ENCODE data around the gene ZNF680. TPM values are rescaled to one million over a fixed set of nuclear protein-coding genes. Genes with fewer than 3 reads are reported as not detected.
A peak's percentile ranks its signal among the peaks of the same experiment; 100 is the strongest.

Gene ZNF680
- total RNA-seq, 1 donor from 2014 or later = 9.1 TPM

DNA sequence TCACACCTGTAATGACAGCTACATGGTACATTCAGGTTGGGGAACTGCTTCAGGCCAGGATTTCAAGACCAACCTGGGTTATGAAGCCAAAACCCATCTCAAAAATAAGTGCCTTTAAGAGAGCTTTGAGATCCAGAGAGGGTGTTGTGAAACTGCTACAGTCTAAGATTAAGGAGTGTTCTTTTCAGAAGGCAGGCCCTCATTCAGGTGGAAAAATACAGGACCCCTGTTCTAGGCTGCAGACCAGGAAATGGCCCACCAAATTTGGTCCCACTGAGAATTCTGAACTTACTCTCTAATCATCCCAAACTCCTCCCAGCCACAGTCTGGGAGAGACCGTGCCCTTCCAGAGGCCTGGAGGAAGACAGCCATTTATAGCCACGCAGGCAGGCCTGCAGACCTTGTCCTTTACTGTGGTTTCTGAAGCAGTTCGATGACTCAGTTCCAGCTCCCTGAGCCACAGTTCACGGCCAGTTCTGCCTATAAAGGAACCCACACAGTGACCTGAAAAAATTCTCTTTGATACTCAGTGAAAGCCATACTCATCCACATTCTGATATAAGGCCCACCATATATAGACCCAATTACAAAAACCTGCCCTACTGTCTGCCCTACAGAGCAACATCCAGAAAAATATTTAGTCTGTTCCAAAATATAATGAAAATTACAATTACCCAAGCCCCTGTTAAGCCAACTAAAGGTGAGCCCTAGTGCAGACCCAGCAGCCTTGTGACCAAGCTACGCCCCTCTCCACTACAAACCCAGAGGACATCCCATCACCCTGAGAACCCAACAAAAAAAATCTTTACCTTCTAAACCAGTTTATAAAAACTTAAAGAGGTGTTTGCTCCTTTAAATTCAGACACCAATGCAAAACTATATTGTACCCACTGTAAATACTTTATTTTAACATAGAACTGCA lies 21.2 kb downstream of the ZNF680 start:
- peaks cover 12% of the 10 kb centered on the region for H3K36me3 Mint-ChIP-seq (ENCODE audit: unreplicated experiment)
- H3K4me3 Mint-ChIP-seq (ENCODE audit: unreplicated experiment) = no peak overlapping the region
- no peaks in the 10 kb centered on the region for H3K27me3 Mint-ChIP-seq (ENCODE audit: unreplicated experiment)
- H3K4me1 Mint-ChIP-seq (ENCODE audit: unreplicated experiment) = peaks cover 15% of the 10 kb centered on the region
- DNase-seq (ENCODE audit: extremely low spot score, unreplicated experiment) = no peak
- TF ChIP-seq, protein P1, sequence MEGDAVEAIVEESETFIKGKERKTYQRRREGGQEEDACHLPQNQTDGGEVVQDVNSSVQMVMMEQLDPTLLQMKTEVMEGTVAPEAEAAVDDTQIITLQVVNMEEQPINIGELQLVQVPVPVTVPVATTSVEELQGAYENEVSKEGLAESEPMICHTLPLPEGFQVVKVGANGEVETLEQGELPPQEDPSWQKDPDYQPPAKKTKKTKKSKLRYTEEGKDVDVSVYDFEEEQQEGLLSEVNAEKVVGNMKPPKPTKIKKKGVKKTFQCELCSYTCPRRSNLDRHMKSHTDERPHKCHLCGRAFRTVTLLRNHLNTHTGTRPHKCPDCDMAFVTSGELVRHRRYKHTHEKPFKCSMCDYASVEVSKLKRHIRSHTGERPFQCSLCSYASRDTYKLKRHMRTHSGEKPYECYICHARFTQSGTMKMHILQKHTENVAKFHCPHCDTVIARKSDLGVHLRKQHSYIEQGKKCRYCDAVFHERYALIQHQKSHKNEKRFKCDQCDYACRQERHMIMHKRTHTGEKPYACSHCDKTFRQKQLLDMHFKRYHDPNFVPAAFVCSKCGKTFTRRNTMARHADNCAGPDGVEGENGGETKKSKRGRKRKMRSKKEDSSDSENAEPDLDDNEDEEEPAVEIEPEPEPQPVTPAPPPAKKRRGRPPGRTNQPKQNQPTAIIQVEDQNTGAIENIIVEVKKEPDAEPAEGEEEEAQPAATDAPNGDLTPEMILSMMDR (IDR thresholded peaks at IDR 0.05) = no peak
- peak overlapping the region; percentile 77 for H3K27ac Mint-ChIP-seq (ENCODE audit: unreplicated experiment)
- no peaks in the 10 kb centered on the region for H3K9me3 Mint-ChIP-seq (ENCODE audit: unreplicated experiment)

DNA sequence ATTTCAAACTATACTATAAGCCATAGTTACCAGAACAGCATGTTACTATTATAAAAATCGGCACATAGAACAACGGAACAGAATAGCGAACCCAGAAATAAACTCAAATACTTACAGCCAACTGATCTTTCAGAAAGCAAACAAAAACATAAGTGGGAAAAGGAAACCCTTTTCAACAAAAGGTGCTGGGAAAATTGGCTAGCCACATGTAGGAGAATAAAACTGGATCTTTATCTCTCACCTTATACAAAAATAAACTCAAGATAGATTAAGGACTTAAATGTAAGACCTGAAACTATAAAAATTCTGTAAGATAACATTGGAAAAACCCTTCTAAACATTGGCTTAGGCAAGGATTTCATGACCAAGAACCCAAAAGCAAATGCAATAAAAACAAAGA lies 29.1 kb downstream of the ZNF680 start:
- TF ChIP-seq, protein P1 (IDR thresholded peaks at IDR 0.05) = no peak
- Mint-ChIP-seq H3K27me3 (ENCODE audit: unreplicated experiment) (no peaks in the 10 kb centered on the region), H3K4me1 (ENCODE audit: unreplicated experiment) (no peaks in the 10 kb centered on the region), H3K36me3 (ENCODE audit: unreplicated experiment) (peaks cover 67% of the 10 kb centered on the region), H3K4me3 (ENCODE audit: unreplicated experiment) (no peak overlapping the region), H3K9me3 (ENCODE audit: unreplicated experiment) (peaks cover 50% of the 10 kb centered on the region), H3K27ac (ENCODE audit: unreplicated experiment) (no peak overlapping the region)
- no peak for DNase-seq (ENCODE audit: extremely low spot score, unreplicated experiment)

DNA sequence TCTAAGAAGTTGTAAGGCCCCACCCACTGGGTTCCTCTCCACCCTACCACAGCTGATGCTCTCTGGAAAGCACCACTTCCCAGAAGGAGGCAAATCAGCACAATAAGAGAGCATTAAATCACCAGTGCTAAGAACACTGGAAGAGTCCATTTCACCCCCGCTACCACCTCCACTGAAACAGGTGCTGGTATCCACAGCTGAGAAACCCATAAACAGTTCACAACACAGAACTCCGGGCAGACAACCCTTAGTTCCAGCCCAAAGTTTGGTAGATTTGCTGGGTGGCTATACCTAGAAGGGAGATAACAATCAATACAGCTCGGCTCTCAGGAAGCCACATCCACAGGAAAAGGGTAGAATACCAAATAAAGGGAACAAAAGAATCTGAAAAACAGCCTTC lies 34.1 kb downstream of the ZNF680 start:
- Mint-ChIP-seq H3K4me1 (ENCODE audit: unreplicated experiment) (no peaks in the 10 kb centered on the region), H3K36me3 (ENCODE audit: unreplicated experiment) (peaks cover 77% of the 10 kb centered on the region), H3K9me3 (ENCODE audit: unreplicated experiment) (peaks cover 45% of the 10 kb centered on the region), H3K27me3 (ENCODE audit: unreplicated experiment) (no peaks in the 10 kb centered on the region), H3K27ac (ENCODE audit: unreplicated experiment) (no peak overlapping the region), H3K4me3 (ENCODE audit: unreplicated experiment) (no peak overlapping the region)
- no peak for DNase-seq (ENCODE audit: extremely low spot score, unreplicated experiment)
- TF ChIP-seq, protein P1 (IDR thresholded peaks at IDR 0.05) = no peak

DNA sequence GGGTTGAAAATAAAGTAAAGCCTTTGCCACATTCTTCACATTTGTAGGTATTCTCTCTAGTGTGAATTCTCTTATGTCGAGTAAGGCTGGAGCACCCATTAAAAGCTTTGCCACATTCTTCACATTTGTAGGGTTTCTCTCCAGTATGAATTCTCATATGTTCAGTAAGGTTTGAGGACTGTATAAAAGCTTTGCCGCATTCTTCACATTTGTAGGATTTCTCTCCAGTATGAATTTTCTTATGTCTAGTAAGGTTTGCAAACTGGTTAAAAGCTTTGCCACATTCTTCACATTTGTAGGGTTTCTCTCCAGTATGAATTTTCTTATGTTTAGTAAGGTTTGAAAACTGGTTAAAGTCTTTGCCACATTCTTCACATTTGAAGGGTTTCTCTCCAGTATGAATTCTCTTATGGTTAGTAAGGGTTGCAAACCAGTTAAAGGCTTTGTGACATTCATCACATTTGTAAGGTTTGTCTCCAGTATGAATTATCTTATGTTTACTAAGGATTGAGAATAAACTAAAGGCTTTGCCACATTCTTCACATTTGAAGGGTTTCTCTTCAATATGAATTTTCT lies 41.4 kb downstream of the ZNF680 start:
- H3K4me1 Mint-ChIP-seq (ENCODE audit: unreplicated experiment) = no peaks in the 10 kb centered on the region
- H3K36me3 Mint-ChIP-seq (ENCODE audit: unreplicated experiment) = peaks cover 86% of the 10 kb centered on the region
- DNase-seq (ENCODE audit: extremely low spot score, unreplicated experiment) = no peak
- peaks cover 54% of the 10 kb centered on the region for H3K9me3 Mint-ChIP-seq (ENCODE audit: unreplicated experiment)
- no peaks in the 10 kb centered on the region for H3K27me3 Mint-ChIP-seq (ENCODE audit: unreplicated experiment)
- H3K4me3 Mint-ChIP-seq (ENCODE audit: unreplicated experiment) = no peak overlapping the region
- H3K27ac Mint-ChIP-seq (ENCODE audit: unreplicated experiment) = no peak overlapping the region
- TF ChIP-seq, protein P1 (IDR thresholded peaks at IDR 0.05) = no peak

DNA sequence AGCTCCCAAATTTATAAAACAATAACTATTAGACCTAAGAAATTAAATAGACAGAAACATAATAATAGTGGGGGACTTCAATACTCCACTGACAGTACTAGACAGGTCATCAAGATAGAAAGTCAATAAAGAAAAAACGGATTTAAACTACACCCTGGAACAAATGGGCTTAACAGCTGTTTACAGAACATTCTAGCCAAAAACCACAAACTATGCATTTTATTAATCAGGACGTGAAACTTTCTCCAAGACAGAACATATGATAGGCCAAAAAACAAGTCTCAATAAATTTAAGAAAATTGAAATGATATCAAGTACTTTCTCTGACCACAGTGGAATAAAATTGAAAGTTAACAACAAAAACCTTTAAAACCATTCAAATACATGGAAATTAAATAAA lies 46.4 kb downstream of the ZNF680 start:
- Mint-ChIP-seq H3K36me3 (ENCODE audit: unreplicated experiment) (peaks cover 72% of the 10 kb centered on the region), H3K27ac (ENCODE audit: unreplicated experiment) (no peak overlapping the region), H3K27me3 (ENCODE audit: unreplicated experiment) (no peaks in the 10 kb centered on the region), H3K4me3 (ENCODE audit: unreplicated experiment) (no peak overlapping the region), H3K9me3 (ENCODE audit: unreplicated experiment) (peaks cover 57% of the 10 kb centered on the region), H3K4me1 (ENCODE audit: unreplicated experiment) (no peaks in the 10 kb centered on the region)
- no peak for DNase-seq (ENCODE audit: extremely low spot score, unreplicated experiment)
- TF ChIP-seq, protein P1 (IDR thresholded peaks at IDR 0.05) = no peak

Data from osteocyte (in vitro differentiated cells).